MM.1S (cell line): ENCODE data around the gene COL18A1.

Experiments
- DNase-seq: peaks from one replicate; pipeline ENCODE4 v3.0.0-alpha.2; 2015
- H2AFZ ChIP-seq: fragments of 300-600 bp; sonication (generic); 2 replicates; pipeline ENCODE4 v1.6.0; 2016; ENCODE audit warnings: antibody characterized with exemption, low read length
- H3F3A ChIP-seq: fragments of 300-600 bp; sonication (generic); 2 replicates; pipeline ENCODE4 v1.6.1; 2016; ENCODE audit warnings: mild to moderate bottlenecking, antibody characterized with exemption, low read length, moderate library complexity, mixed read lengths; ENCODE audit not compliant: insufficient read depth
- H3K27ac ChIP-seq: fragments of 300-600 bp; sonication (generic); 2 replicates; pipeline ENCODE4 v1.5.1; 2016; ENCODE audit warnings: mild to moderate bottlenecking, low read length
- H3K27me3 ChIP-seq: fragments of 300-600 bp; sonication (generic); replicated peaks from 2 replicates; pipeline ENCODE4 v1.6.0; 2016; ENCODE audit warnings: low read length; ENCODE audit not compliant: insufficient read depth
- H3K36me3 ChIP-seq: fragments of 300-600 bp; sonication (generic); replicated peaks from 2 replicates; pipeline ENCODE4 v1.6.1; 2016; ENCODE audit warnings: mild to moderate bottlenecking, low read length, mixed read lengths; ENCODE audit not compliant: insufficient read depth
- H3K4me1 ChIP-seq: fragments of 300-600 bp; sonication (generic); 2 replicates; pipeline ENCODE4 v1.6.1; 2016; ENCODE audit warnings: low read length, mixed read lengths
- H3K4me2 ChIP-seq: fragments of 300-600 bp; sonication (generic); 2 replicates; pipeline ENCODE4 v1.6.0; 2016; ENCODE audit warnings: low read depth, low read length
- H3K4me3 ChIP-seq: fragments of 300-600 bp; sonication (generic); 2 replicates; pipeline ENCODE4 v1.5.1; 2016; ENCODE audit warnings: low read length, mixed read lengths
- H3K79me2 ChIP-seq: fragments of 300-600 bp; sonication (generic); 2 replicates; pipeline ENCODE4 v1.6.1; 2016; ENCODE audit warnings: mixed run types, low read length, mixed read lengths
- H3K9ac ChIP-seq: fragments of 300-600 bp; sonication (generic); 2 replicates; pipeline ENCODE4 v1.6.1; 2016; ENCODE audit warnings: low read length, mixed read lengths
- H3K9me2 ChIP-seq: fragments of 300-600 bp; sonication (generic); replicated peaks from 2 replicates; pipeline ENCODE4 v1.6.1; 2016; ENCODE audit warnings: mild to moderate bottlenecking, low read length, mixed read lengths; ENCODE audit not compliant: insufficient read depth
- H3K9me3 ChIP-seq: fragments of 300-600 bp; sonication (generic); replicated peaks from 2 replicates; pipeline ENCODE4 v1.6.1; 2016; ENCODE audit warnings: mild to moderate bottlenecking, low read length, mixed read lengths; ENCODE audit not compliant: insufficient read depth
- H4K20me1 ChIP-seq: fragments of 300-600 bp; sonication (generic); 2 replicates; pipeline ENCODE4 v1.6.1; 2016; ENCODE audit warnings: mild to moderate bottlenecking, low read length, moderate library complexity, mixed read lengths; ENCODE audit not compliant: insufficient read depth
- EZH2 ChIP-seq: fragments of 300-600 bp; sonication (generic); optimal IDR thresholded peaks from 2 replicates; pipeline ENCODE3; 2017; ENCODE audit warnings: low read depth, mild to moderate bottlenecking, antibody characterized with exemption, low read length, mixed read lengths
- EZH2phosphoT487 ChIP-seq: fragments of 300-600 bp; sonication (generic); IDR thresholded peaks from 2 replicates; pipeline ENCODE4 v1.6.1; 2018; ENCODE audit warnings: antibody characterized with exemption, low read length
- TF ChIP-seq, protein P1 (sequence below): fragments of 300-600 bp; sonication (generic); IDR thresholded peaks from 2 replicates; pipeline ENCODE4 v1.5.1; 2016; ENCODE audit warnings: antibody characterized with exemption, low read length, mixed read lengths

The COL18A1 gene

DNA sequence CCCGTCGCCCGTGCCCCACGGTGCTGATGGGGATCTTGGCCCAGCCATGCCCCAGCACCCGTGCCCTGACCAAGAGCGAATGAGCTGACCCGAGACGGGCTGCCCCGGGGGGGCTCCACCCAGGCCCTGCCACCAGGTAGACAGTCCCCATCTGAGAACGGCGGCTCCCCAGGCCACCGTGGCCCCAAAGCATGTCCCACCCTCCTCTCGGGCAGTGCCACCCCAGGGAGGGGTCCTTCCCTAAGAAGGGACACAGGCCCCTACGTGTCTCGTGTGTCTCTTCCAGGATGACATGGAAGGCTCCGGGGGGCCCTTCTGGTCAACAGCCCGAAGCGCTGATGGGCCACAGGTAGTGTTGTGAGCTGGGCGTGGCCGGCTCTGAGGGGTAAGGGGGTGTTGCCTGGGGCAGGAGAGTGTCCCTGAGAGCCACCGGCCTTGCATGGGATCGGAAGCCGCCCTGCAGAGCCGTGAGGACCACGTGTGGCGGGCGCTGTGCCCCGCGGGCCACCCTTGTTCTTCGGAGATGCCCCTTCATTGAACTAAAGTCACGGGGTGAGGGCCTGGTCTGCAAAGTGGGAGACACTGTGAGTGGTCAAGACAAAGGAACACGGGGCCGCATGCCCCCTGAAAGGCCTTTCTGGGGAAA lies 82.3 kb downstream of the COL18A1 start:
- H3F3A ChIP-seq = no peaks in the 10 kb centered on the region
- H3K9me2 ChIP-seq = no peaks in the 10 kb centered on the region
- no peak overlapping the region for H2AFZ ChIP-seq
- H3K79me2 ChIP-seq = no peaks in the 10 kb centered on the region
- no peaks in the 10 kb centered on the region for H4K20me1 ChIP-seq
- H3K9ac ChIP-seq = no peak overlapping the region
- H3K9me3 ChIP-seq = no peaks in the 10 kb centered on the region
- H3K27ac ChIP-seq = no peak overlapping the region
- no peak for TF ChIP-seq EZH2phosphoT487
- TF ChIP-seq, protein P1, sequence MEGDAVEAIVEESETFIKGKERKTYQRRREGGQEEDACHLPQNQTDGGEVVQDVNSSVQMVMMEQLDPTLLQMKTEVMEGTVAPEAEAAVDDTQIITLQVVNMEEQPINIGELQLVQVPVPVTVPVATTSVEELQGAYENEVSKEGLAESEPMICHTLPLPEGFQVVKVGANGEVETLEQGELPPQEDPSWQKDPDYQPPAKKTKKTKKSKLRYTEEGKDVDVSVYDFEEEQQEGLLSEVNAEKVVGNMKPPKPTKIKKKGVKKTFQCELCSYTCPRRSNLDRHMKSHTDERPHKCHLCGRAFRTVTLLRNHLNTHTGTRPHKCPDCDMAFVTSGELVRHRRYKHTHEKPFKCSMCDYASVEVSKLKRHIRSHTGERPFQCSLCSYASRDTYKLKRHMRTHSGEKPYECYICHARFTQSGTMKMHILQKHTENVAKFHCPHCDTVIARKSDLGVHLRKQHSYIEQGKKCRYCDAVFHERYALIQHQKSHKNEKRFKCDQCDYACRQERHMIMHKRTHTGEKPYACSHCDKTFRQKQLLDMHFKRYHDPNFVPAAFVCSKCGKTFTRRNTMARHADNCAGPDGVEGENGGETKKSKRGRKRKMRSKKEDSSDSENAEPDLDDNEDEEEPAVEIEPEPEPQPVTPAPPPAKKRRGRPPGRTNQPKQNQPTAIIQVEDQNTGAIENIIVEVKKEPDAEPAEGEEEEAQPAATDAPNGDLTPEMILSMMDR = no peak
- TF ChIP-seq EZH2 = no peak
- no peak overlapping the region for H3K4me3 ChIP-seq
- H3K4me2 ChIP-seq = no peak overlapping the region
- DNase-seq = no peak
- H3K27me3 ChIP-seq = peaks cover 91% of the 10 kb centered on the region
- no peaks in the 10 kb centered on the region for H3K36me3 ChIP-seq
- H3K4me1 ChIP-seq = no peaks in the 10 kb centered on the region

DNA sequence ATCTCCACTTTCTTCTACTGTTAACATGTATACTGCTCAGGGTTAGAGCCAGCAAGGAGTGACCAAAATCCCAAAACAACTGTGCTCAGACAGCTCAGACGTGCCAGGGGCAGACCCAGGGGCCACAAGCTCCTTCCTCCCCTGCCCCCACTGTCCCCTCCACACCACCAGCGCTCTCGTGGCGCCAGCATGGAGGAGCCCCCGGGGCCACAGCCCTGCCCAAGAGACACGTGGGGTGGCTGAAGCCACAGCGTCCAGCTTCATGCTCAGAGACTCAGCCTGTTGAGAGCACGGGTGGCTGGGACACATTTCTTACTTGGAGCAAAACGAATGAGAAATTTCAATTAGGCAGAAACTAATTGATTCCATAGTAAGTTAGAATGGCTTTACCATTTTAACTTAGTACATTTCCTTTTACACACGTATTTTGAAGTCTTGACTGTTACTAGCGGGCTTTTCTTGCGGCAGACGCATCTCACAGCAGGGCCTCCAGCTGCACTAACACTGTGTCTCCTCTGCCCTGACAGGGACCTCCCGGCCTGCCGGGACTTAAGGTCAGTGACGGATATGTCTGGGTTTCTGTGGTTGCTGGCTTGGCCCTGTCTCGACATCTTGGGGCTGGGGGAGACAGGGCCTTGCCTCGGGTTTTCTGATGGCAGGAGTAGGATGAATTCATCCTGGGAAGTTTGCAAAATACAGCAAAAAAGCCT lies 83.1 kb downstream of the COL18A1 start:
- Histone ChIP-seq H3K9ac (no peak overlapping the region), H3F3A (no peaks in the 10 kb centered on the region), H3K4me2 (no peak overlapping the region), H3K36me3 (no peaks in the 10 kb centered on the region), H3K4me1 (no peaks in the 10 kb centered on the region), H3K27ac (no peak overlapping the region), H3K9me2 (no peaks in the 10 kb centered on the region), H3K9me3 (no peaks in the 10 kb centered on the region), H3K79me2 (no peaks in the 10 kb centered on the region), H3K27me3 (peaks cover 91% of the 10 kb centered on the region), H3K4me3 (no peak overlapping the region), H2AFZ (no peak overlapping the region), H4K20me1 (no peaks in the 10 kb centered on the region)
- TF ChIP-seq EZH2 (no peak), EZH2phosphoT487 (no peak)
- TF ChIP-seq, protein P1 = no peak
- no peak for DNase-seq

DNA sequence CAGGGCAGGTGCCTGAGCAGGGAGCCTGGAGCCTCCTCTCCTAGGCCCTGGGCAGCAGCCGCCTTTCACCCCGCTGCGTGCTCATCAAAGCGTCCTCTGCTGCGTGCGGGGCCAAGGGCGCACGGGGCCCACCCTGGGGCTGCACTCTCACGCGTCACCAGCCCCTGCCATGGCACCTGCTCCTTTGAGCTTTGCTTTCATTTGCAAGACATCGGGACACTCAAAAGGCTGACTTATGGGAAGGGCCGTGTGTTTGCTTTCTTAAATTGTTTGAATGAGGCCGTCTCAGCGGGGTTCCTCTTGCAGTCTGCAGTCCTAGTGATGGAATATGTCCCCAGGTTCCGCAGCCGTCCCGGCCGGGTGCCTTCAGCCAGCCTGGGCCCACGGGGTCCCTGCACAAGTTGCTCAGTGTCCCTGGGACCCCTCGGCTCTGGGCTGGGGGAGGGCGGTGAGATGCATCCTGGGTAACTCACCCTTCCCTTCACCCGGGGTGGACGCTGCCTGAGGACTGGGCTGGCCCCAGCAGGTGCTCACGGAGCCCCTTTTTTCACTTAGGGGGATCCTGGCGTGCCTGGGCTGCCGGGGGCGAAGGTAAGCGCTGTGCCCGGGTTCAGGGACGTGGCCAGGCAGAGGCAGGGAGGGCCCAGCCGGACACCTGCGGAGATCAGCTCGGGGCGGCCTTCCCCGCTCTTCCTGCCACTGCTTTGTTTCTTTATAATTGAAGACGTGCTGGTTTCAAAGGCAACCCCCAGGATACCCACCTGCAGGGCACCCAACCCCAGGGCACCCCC lies 84.2 kb downstream of the COL18A1 start:
- Histone ChIP-seq H3K9ac (no peak overlapping the region), H2AFZ (no peak overlapping the region), H3K79me2 (no peaks in the 10 kb centered on the region), H3K27ac (no peak overlapping the region), H3K4me1 (no peaks in the 10 kb centered on the region), H3K9me3 (no peaks in the 10 kb centered on the region), H3K9me2 (no peaks in the 10 kb centered on the region), H3K4me2 (no peak overlapping the region), H3K36me3 (no peaks in the 10 kb centered on the region), H3K27me3 (peaks cover 93% of the 10 kb centered on the region), H4K20me1 (no peaks in the 10 kb centered on the region), H3K4me3 (no peak overlapping the region), H3F3A (no peaks in the 10 kb centered on the region)
- DNase-seq = no peak
- TF ChIP-seq EZH2phosphoT487 (no peak), EZH2 (no peak)
- TF ChIP-seq, protein P1 = no peak
